ENCODE measurements around the gene RASAL3.
"Not testable (repeated sequence)": the region's sequence is repeated elsewhere in the genome, so short reads cannot be mapped to it uniquely, and the experiment has no call there.

RASAL3 gene

DNA sequence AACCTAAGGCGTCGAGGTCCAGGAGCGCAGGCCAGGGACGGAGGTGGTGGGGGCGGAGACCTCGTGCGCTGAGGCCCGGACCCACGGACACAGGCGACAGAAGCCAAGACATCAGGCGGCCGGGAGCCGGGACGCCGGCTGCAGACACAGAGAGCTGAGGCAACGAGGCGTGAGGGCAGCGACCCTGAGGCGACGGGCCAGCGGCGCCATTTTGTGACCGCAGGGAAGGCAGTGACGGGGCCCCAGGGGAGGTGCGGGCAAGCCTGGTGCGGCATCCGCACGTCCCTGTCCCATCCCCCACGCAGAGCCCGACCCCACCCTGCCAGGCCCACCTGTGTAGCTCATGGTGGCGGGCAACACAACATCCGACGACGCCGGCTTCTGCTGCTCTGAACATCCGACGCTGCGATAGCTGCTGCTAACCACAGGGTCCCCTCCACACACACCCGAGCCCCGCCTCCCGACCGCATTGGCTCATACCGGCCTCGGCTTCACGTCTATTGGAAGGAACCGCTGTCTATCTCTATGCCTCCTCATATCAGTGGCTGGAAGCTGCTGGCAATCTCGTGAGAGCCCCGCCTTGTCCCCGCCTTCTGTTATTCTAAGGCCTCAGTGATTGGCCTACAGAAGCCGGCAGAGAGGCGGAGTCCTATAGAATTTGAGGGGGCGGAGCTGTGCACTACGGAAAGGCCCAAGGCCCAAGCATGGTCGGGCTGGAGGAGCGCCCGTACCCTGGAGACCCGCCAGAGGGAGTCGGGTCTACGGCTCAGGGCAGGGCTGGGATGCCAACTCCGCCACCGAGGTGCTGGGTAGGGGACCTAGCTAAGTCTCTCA lies 45.5 kb downstream of the RASAL3 start, which contains the start of gene AKAP8L:
TSS of gene AKAP8L (minus strand) at position 410 of the 834 bp plus-strand sequence. CDS start at position 345, 65 bp downstream.
- peak; percentile 100 for DNase-seq

- peak; percentile 32 for DNase-seq
These were observed 46.1 kb downstream of the RASAL3 start for GRCh38 chr19:15418231-15418578.

DNA sequence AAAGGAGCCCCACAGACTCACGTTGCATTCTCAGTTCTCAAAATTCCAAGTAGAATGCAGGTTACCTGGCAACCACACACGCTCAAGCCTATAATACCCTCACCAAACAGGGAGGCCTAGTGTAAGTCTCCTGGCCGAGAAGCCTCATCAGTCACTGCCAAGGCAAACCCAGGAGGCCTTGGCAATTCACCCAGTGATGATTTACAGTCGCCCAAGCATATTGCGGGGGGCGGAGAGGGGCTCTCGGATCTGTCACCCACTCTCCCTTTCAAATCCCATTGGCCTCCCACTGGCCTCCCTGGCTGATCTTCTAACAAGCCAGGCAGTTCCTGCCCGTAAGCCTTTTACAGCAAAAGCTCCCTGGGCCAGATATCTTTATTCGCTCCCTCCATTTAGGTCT lies 46.6 kb downstream of the RASAL3 start:
- DNase-seq, result no peak

DNA sequence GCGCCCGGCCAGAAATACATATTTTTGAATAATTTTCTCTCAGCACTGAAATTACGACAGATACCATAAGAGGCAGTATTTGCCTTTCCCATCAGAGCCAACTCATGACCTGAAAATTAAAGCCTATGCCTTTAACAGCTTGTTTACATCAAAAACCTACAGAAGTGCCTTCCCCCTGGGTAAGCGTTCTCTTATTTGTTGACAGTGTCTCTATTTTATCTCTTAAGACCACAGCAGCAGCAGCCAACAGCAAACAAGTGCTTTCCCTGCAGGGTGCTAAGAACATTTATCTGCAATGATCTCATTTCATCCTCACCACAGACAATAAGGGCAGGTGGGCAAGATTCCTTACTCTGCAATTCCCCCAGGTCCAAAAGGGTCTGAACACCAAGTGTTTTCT lies 51.5 kb downstream of the RASAL3 start:
- no peak for DNase-seq

GRCh38 chr19:15411351-15411750 lies 53.0 kb downstream of the RASAL3 start:
- not testable (repeated sequence) for DNase-seq

DNA sequence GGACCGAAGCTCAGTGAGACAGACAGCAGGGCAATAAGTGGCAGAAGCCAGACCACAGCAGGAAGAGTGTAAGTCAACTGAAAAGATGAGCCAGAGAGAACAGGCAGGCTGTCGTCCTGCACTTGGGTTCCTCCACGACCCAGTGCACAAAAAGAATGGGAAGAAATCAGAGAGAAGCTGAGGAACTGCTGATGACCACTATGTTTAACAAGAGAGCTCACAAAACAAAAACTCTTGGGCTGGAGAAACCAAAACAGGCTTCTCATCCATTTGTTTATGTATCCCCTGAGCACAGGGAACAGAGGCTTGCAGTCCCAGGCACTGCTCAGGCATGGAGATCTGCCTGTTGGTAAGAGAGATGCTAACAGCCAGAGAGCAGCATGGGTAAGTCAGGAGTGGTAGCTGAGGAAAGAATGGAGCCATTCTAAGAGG lies 59.5 kb downstream of the RASAL3 start:
- no peak for DNase-seq

DNA sequence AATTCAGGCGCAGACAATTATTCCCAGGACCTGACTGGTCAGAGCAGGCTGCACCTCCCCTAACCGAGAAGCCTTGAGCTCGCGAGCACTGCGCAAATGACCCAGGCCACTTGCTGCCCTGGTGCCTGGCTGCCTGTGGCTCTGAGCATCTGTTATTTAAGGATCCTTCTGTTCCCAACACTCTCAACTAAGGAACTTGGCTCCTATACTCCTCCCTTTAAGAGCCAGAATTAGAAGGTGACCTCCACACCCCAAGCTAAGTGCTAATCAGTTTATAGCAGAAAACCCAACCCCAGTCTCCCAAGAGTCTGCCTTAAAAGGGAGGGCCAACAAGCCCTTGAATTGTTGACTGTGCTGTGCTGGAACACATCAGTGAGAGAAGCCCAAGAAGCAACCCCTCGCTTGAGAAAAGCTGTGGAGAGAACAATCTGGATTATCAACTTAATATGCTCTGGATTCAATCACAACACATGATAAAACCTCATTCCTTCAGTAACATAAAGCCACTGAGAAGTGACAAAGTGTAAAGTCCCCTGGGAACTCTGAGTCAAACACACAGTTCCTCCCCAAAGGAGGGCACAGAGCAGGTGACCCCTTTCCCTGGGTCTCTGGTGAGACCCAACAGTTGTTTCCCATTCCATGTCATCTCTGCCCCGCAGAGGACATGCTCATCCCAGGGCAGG lies 60.1 kb downstream of the RASAL3 start:
- DNase-seq, result no peak

- no peak for DNase-seq
These were observed 61.2 kb downstream of the RASAL3 start for GRCh38 chr19:15403151-15403531.

DNA sequence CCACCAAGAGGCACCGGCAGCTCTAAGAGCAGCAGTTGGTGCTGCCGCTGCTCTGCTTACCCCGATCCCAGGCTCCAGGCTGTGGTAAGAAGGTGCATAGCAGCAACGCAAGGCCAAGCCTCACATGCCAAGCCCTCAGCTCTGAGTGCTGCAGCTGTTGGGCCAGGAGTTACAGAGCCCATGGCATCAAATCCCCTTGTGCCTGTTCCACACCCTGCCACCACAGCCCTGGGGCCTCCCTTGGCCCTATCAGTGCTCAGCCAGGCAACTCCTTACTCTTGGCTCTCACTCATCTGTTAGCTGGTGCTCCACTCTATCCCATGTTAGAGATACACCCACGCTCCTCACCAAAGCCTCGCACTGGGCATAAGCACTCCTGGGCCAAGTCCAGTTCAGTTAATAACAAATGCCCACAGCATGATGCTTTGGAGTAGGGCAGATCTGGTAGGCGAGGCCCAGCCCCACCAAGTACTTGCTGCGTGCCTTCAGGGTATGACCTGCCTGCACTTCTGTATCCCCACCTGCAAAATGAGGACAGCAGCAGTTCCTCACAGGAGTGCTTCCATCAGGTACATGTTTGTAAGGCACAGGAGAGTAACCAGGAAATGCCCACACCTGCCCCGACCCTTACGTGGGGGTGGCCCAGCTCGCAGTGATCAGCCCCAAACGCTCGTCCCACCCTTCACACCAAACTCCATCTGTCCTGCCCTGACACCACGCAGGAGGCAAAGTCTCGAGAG lies 61.8 kb downstream of the RASAL3 start:
- DNase-seq, result no peak

Data from fibroblast of skin of right quadriceps (primary cell).